H1 (cell line): Measurements from ENCODE around the gene TEX30. TPM values are rescaled to one million over a fixed set of nuclear protein-coding genes. Genes with fewer than 3 reads are reported as not detected.

ENCODE experiments used
- CBX8 ChIP-seq: fragments of 300-800, 300-1000 bp; sonication (generic); IDR thresholded peaks from 2 replicates; pipeline ENCODE4 v1.7.1; 2016; ENCODE audit warnings: low read depth, low read length, borderline replicate concordance
- HDAC2 ChIP-seq, 2 experiments: fragments of 300-600 bp in 1 of 2; sonication (generic) in 1 of 2; IDR thresholded peaks; 2 replicates each; pipeline ENCODE4 v1.6.1; 2011 to 2012; ENCODE audit warnings: low read depth in 2 of 2, low read length in 2 of 2, mild to moderate bottlenecking in 2 of 2, moderate library complexity in 2 of 2, borderline replicate concordance in 1 of 2, inconsistent platforms in 1 of 2
- KDM5A ChIP-seq: fragments of 200-600 bp; IDR thresholded peaks from 2 replicates; pipeline ENCODE4 v1.7.1; 2012; ENCODE audit warnings: mild to moderate bottlenecking, low read length, inconsistent platforms, mixed read lengths
- POLR2A ChIP-seq, 2 experiments: IDR thresholded peaks; 1 replicate in 1 of 2; 2 replicates in 1 of 2; pipeline ENCODE4 v1.6.1; 2011; ENCODE audit warnings: low read depth in 2 of 2, low read length in 2 of 2, mild to moderate bottlenecking in 2 of 2; ENCODE audit errors: control extremely low read depth in 1 of 2
- RNF2 ChIP-seq: fragments of 200-900, 300-1000 bp; sonication (generic); IDR thresholded peaks from 2 replicates; pipeline ENCODE4 v1.7.1; 2016; ENCODE audit warnings: borderline replicate concordance, low read depth, mild to moderate bottlenecking, antibody characterized with exemption, low read length; ENCODE audit not compliant: poor library complexity, severe bottlenecking; ENCODE audit errors: missing control alignments
- polyA plus RNA-seq, 7 experiments: library from polyadenylated mRNA; depleted of rRNA in 3 of 7; stranded (reverse) in 5 of 7; unstranded in 2 of 7; fragments of >200 nt in 5 of 7; fragments of 200-250 nt in 2 of 7; gene quantifications; 1 replicate in 5 of 7; 2 replicates in 1 of 7; 4 replicates in 1 of 7; pipeline versions ENCODE4 v1.2.1 to v1.2.3, GENCODE V29; 2011 to 2013; ENCODE audit warnings: missing spikeins in 2 of 7, mixed read lengths in 2 of 7
- total RNA-seq: library from RNA; stranded (reverse); fragmentation: NEBNext Ultra II Directional; extraction: Animal tissue kit (Norgen Biotek cat#: 25700); gene quantifications from 2 replicates; pipeline ENCODE4 v1.2.1, GENCODE V29; 2021

The TEX30 gene
- total and polyA plus RNA-seq, 2 of the 8 experiments (the other 6 are each of a cell fraction or from before 2014, with no cell fraction given) = 6.5 to 10.3 TPM

- no peak for TF ChIP-seq HDAC2 (IDR thresholded peaks at IDR 0.05; ENCODE audit: borderline replicate concordance in 1 of 2, low read depth in 2 of 2, low read length in 2 of 2)
- no peak for TF ChIP-seq CBX8
- TF ChIP-seq RNF2 = no peak
- no peak for TF ChIP-seq POLR2A (IDR thresholded peaks at IDR 0.05; ENCODE audit: control extremely low read depth in 1 of 2, low read depth in 2 of 2, low read length in 2 of 2)
- TF ChIP-seq KDM5A = no peak
- TF ChIP-seq, all 59 proteins: peak for 0
Observed at GRCh38 chr13:102771298-102772041, 2.1 kb downstream of the TEX30 start (continued).
